CD8-positive, alpha-beta memory T cell (primary cell): Measurements from ENCODE around the gene LHX1. TPM values are rescaled to one million over a fixed set of nuclear protein-coding genes. Genes with fewer than 3 reads are reported as not detected.
A peak's percentile ranks its signal among the peaks of the same experiment; 100 is the strongest.

Source experiments
- CTCF ChIA-PET: fragments of 350-600 bp; sonication (Branson Sonifier 250); formaldehyde crosslinking; loops from one replicate; lab custom pipeline; 2021; ENCODE audit warnings: antibody characterized with exemption; lab: Charles Lee
- POLR2A ChIA-PET: fragments of 350-600 bp; sonication (Branson Sonifier 250); formaldehyde crosslinking; loops from one replicate; lab custom pipeline; 2021; ENCODE audit warnings: antibody characterized with exemption; lab: Charles Lee
- DNase-seq, 5 donors: peaks; one replicate each; pipeline versions ENCODE4 v3.0.0 to v3.0.0-alpha.2; 2020 to 2022; ENCODE audit warnings: mixed read lengths in 1 of 5
- H3K27ac ChIP-seq: one replicate; pipeline ENCODE4 v1.7.0; 2013; ENCODE audit warnings: low read depth, mild to moderate bottlenecking, low read length, moderate library complexity
- H3K27me3 ChIP-seq: 2 replicates; pipeline ENCODE4 v1.7.0; 2013; ENCODE audit warnings: low read length, mild to moderate bottlenecking; ENCODE audit not compliant: insufficient read depth, poor library complexity, severe bottlenecking
- H3K36me3 ChIP-seq: 2 replicates; pipeline ENCODE4 v1.7.0; 2013; ENCODE audit warnings: mild to moderate bottlenecking, low read length, moderate library complexity; ENCODE audit not compliant: insufficient read depth
- H3K4me1 ChIP-seq: 2 replicates; pipeline ENCODE4 v1.7.0; 2013; ENCODE audit warnings: mild to moderate bottlenecking, low read length, moderate library complexity; ENCODE audit not compliant: insufficient read depth
- H3K4me3 ChIP-seq: 2 replicates; pipeline ENCODE4 v1.7.0; 2013; ENCODE audit warnings: mild to moderate bottlenecking, low read length
- H3K9me3 ChIP-seq: 2 replicates; pipeline ENCODE4 v1.7.0; 2013; ENCODE audit warnings: mild to moderate bottlenecking, low read length
- H3K27ac Mint-ChIP-seq, 8 donors: one replicate each; pipeline ENCODE4 v1.8.0; 2020 to 2021; ENCODE audit warnings: mixed read lengths in 8 of 8, mild to moderate bottlenecking in 6 of 8, inconsistent platforms in 3 of 8, moderate library complexity in 3 of 8
- H3K27me3 Mint-ChIP-seq, 2 donors: one replicate each; pipeline ENCODE4 v1.8.0; 2020 to 2021; ENCODE audit warnings: mixed read lengths in 2 of 2, mild to moderate bottlenecking in 1 of 2, moderate library complexity in 1 of 2
- H3K36me3 Mint-ChIP-seq, 3 donors: one replicate each; pipeline ENCODE4 v1.8.0; 2020 to 2021; ENCODE audit warnings: mixed read lengths in 3 of 3, inconsistent platforms in 1 of 3, mild to moderate bottlenecking in 1 of 3
- H3K4me1 Mint-ChIP-seq, 3 donors: one replicate each; pipeline ENCODE4 v1.8.0; 2020 to 2021; ENCODE audit warnings: mixed read lengths in 3 of 3, inconsistent platforms in 1 of 3, mild to moderate bottlenecking in 1 of 3
- H3K4me3 Mint-ChIP-seq, 7 donors: one replicate each; pipeline ENCODE4 v1.8.0; 2020 to 2021; ENCODE audit warnings: mixed read lengths in 7 of 7, mild to moderate bottlenecking in 6 of 7, moderate library complexity in 4 of 7, inconsistent platforms in 2 of 7
- H3K9me3 Mint-ChIP-seq, 5 donors: one replicate each; pipeline ENCODE4 v1.8.0; 2020 to 2022; ENCODE audit warnings: mixed read lengths in 5 of 5, mild to moderate bottlenecking in 3 of 5, moderate library complexity in 2 of 5, inconsistent platforms in 1 of 5
- polyA plus RNA-seq: library from polyadenylated mRNA; unstranded; fragments of 300-500 nt; fragmentation: Illumina TruSeq; gene quantifications from one replicate; pipeline ENCODE4 v1.2.3, GENCODE V29; 2021
- total RNA-seq, 2 experiments: library from RNA; stranded (reverse); gene quantifications; one replicate each; pipeline ENCODE4 v1.2.3, GENCODE V29; 2021

The LHX1 gene
- total and polyA plus RNA-seq, 3 experiments from 2014 or later = 0.46 to 0.51 TPM; not detected in 1

GRCh38 chr17:36919407-36919968 is 17.8 kb upstream of the LHX1 start:
- Histone ChIP-seq H3K4me1 (no peaks in the 10 kb centered on the region), H3K36me3 (no peaks in the 10 kb centered on the region), H3K27ac (no peak overlapping the region), H3K27me3 (peaks cover 7% of the 10 kb centered on the region), H3K9me3 (no peaks in the 10 kb centered on the region), H3K4me3 (no peak overlapping the region)
- Mint-ChIP-seq H3K4me1 (no peaks in the 10 kb centered on the region), H3K9me3 (no peaks in the 10 kb centered on the region), H3K36me3 (no peaks in the 10 kb centered on the region), H3K27me3 (peaks cover 14 to 53% of the 10 kb centered on the region in 2 donors), H3K27ac (no peak overlapping the region), H3K4me3 (no peak overlapping the region)
- POLR2A ChIA-PET = no interaction called here
- no peak for DNase-seq
- CTCF ChIA-PET = no interaction called here

GRCh38 chr17:36920032-36921005 is 17.0 kb upstream of the LHX1 start:
- Histone ChIP-seq H3K9me3 (no peaks in the 10 kb centered on the region), H3K36me3 (no peaks in the 10 kb centered on the region), H3K27ac (no peak overlapping the region), H3K4me3 (no peak overlapping the region), H3K4me1 (no peaks in the 10 kb centered on the region), H3K27me3 (peaks cover 7% of the 10 kb centered on the region)
- no peaks in the 10 kb centered on the region for H3K36me3 Mint-ChIP-seq
- no peak overlapping the region for H3K4me3 Mint-ChIP-seq
- no peaks in the 10 kb centered on the region for H3K4me1 Mint-ChIP-seq
- ChIA-PET CTCF (no interaction called here), POLR2A (no interaction called here)
- H3K27ac Mint-ChIP-seq = no peak overlapping the region
- peaks cover 0 to 2% (median 0%) of the 10 kb centered on the region in 5 donors for H3K9me3 Mint-ChIP-seq
- peaks cover 12 to 55% of the 10 kb centered on the region in 2 donors for H3K27me3 Mint-ChIP-seq
- no peak for DNase-seq

- Histone ChIP-seq H3K9me3 (no peaks in the 10 kb centered on the region), H3K4me1 (no peaks in the 10 kb centered on the region), H3K27ac (no peak overlapping the region), H3K27me3 (peaks cover 6% of the 10 kb centered on the region), H3K36me3 (no peaks in the 10 kb centered on the region), H3K4me3 (no peak overlapping the region)
- DNase-seq = no peak
- no peaks in the 10 kb centered on the region for H3K36me3 Mint-ChIP-seq
- peaks cover 0 to 2% (median 0%) of the 10 kb centered on the region in 5 donors for H3K9me3 Mint-ChIP-seq
- peaks cover 16 to 58% of the 10 kb centered on the region in 2 donors for H3K27me3 Mint-ChIP-seq
- H3K27ac Mint-ChIP-seq = peak overlapping the region in 1 of 8 donors; percentile 51
- POLR2A ChIA-PET = no interaction called here
- H3K4me3 Mint-ChIP-seq = no peak overlapping the region
- CTCF ChIA-PET = no interaction called here
- no peaks in the 10 kb centered on the region for H3K4me1 Mint-ChIP-seq
Observed at GRCh38 chr17:36921095-36921851, 16.0 kb upstream of the LHX1 start.

- Mint-ChIP-seq H3K27ac (no peak overlapping the region), H3K9me3 (peaks cover 0 to 2% (median 0%) of the 10 kb centered on the region in 5 donors), H3K36me3 (no peaks in the 10 kb centered on the region), H3K27me3 (peaks cover 15 to 63% of the 10 kb centered on the region in 2 donors), H3K4me1 (no peaks in the 10 kb centered on the region), H3K4me3 (no peak overlapping the region)
- POLR2A ChIA-PET = no interaction called here
- Histone ChIP-seq H3K36me3 (no peaks in the 10 kb centered on the region), H3K4me3 (no peak overlapping the region), H3K4me1 (no peaks in the 10 kb centered on the region), H3K27me3 (peaks cover 4% of the 10 kb centered on the region), H3K9me3 (no peaks in the 10 kb centered on the region), H3K27ac (no peak overlapping the region)
- CTCF ChIA-PET = no interaction called here
- no peak for DNase-seq
Observed at GRCh38 chr17:36922175-36922574, 15.1 kb upstream of the LHX1 start.

- POLR2A ChIA-PET = no interaction called here
- Histone ChIP-seq H3K4me1 (no peaks in the 10 kb centered on the region), H3K27ac (no peak overlapping the region), H3K9me3 (no peaks in the 10 kb centered on the region), H3K36me3 (no peaks in the 10 kb centered on the region), H3K27me3 (peaks cover 8% of the 10 kb centered on the region), H3K4me3 (no peak overlapping the region)
- Mint-ChIP-seq H3K4me3 (no peak overlapping the region), H3K9me3 (peaks cover 0 to 2% (median 0%) of the 10 kb centered on the region in 5 donors), H3K27ac (no peak overlapping the region), H3K4me1 (peaks cover 7 to 9% (median 9%) of the 10 kb centered on the region in 3 donors), H3K36me3 (no peaks in the 10 kb centered on the region), H3K27me3 (peaks cover 25 to 72% of the 10 kb centered on the region in 2 donors)
- peak in 1 of 5 donors; percentile 16 for DNase-seq
- CTCF ChIA-PET = no interaction called here
Observed at GRCh38 chr17:36923814-36924221, 13.5 kb upstream of the LHX1 start.

- H3K36me3 Mint-ChIP-seq = no peaks in the 10 kb centered on the region
- H3K4me3 Mint-ChIP-seq = no peak overlapping the region
- no peaks in the 10 kb centered on the region for H3K4me1 ChIP-seq
- ChIA-PET CTCF (no interaction called here), POLR2A (no interaction called here)
- H3K9me3 ChIP-seq = no peaks in the 10 kb centered on the region
- H3K4me1 Mint-ChIP-seq = peaks cover 9 to 13% (median 13%) of the 10 kb centered on the region in 3 donors
- peaks cover 38 to 76% of the 10 kb centered on the region in 2 donors for H3K27me3 Mint-ChIP-seq
- H3K9me3 Mint-ChIP-seq = peaks cover 0 to 2% (median 0%) of the 10 kb centered on the region in 5 donors
- H3K4me3 ChIP-seq = no peak overlapping the region
- H3K27me3 ChIP-seq = peaks cover 28% of the 10 kb centered on the region
- H3K36me3 ChIP-seq = no peaks in the 10 kb centered on the region
- no peak for DNase-seq
- no peak overlapping the region for H3K27ac ChIP-seq
- peak overlapping the region in 1 of 8 donors; percentile 22 for H3K27ac Mint-ChIP-seq
Observed at GRCh38 chr17:36926226-36926625, 11.0 kb upstream of the LHX1 start.

- H3K27me3 Mint-ChIP-seq = peaks cover 43 to 76% of the 10 kb centered on the region in 2 donors
- H3K4me3 ChIP-seq = no peak overlapping the region
- DNase-seq = no peak
- no peaks in the 10 kb centered on the region for H3K36me3 ChIP-seq
- H3K27ac ChIP-seq = no peak overlapping the region
- no peak overlapping the region for H3K27ac Mint-ChIP-seq
- H3K4me1 ChIP-seq = peaks cover under 1% of the 10 kb centered on the region
- peaks cover 0 to 2% (median 0%) of the 10 kb centered on the region in 5 donors for H3K9me3 Mint-ChIP-seq
- H3K4me3 Mint-ChIP-seq = no peak overlapping the region
- ChIA-PET CTCF (no interaction called here), POLR2A (no interaction called here)
- H3K36me3 Mint-ChIP-seq = no peaks in the 10 kb centered on the region
- H3K9me3 ChIP-seq = no peaks in the 10 kb centered on the region
- peaks cover 11 to 18% (median 16%) of the 10 kb centered on the region in 3 donors for H3K4me1 Mint-ChIP-seq
- peaks cover 32% of the 10 kb centered on the region for H3K27me3 ChIP-seq
Observed at GRCh38 chr17:36926701-36927100, 10.6 kb upstream of the LHX1 start.
